ENCODE measurements around the gene DAND5. TPM values are rescaled to one million over a fixed set of nuclear protein-coding genes. Genes with fewer than 3 reads are reported as not detected.

The DAND5 gene
- total and polyA plus RNA-seq, 10 of the 15 experiments (the other 5 are each of a cell fraction or from before 2014, with no cell fraction given) = 0.06 to 0.15 (median 0.12) TPM; not detected in 5

DNA sequence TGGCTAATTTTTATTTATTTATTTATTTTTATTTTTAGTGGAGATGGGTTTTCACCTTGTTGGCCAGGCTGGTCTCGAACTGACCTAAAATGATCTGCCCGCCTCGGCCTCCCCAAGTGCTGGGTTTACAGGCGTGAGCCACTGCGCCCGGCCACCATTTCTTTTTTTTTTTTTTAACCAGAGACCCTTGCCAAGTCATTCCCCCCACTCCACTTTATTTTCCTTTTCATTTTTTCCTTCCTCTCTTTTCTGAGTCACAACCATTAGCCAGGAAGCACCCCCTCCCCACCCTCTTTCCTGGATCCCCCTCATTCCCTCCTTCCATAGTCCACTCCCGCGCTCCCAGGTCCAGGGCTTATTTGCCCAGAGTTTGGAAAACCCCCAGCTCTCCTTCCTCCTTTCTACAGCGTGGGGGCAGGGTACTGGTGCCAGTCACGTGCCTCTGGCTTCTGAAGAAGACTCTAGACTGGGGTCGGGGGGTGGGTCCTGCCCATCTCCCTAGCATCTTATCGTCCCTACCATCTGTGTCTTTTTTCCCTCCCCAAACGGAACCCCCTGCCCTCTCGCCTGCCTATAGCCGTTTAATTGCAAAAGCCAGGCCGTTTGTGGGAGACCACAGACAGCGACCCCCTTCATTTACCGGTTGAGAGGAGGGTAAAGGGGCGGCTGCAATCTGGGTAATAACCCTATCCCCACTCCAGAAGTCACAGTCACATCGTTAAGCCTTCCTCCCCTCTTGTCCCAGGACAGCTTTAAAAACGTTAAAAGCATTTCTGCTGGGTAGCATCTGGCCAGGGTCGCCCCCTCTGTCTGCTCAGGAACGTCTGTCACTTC lies 32.1 kb upstream of the DAND5 start (continued):
- TF ChIP-seq TCF7 (IDR thresholded peaks at IDR 0.05; ENCODE audit: borderline replicate concordance) (no peak), CBX3 (IDR thresholded peaks at IDR 0.05; ENCODE audit: borderline replicate concordance, low read depth) (no peak)

DNA sequence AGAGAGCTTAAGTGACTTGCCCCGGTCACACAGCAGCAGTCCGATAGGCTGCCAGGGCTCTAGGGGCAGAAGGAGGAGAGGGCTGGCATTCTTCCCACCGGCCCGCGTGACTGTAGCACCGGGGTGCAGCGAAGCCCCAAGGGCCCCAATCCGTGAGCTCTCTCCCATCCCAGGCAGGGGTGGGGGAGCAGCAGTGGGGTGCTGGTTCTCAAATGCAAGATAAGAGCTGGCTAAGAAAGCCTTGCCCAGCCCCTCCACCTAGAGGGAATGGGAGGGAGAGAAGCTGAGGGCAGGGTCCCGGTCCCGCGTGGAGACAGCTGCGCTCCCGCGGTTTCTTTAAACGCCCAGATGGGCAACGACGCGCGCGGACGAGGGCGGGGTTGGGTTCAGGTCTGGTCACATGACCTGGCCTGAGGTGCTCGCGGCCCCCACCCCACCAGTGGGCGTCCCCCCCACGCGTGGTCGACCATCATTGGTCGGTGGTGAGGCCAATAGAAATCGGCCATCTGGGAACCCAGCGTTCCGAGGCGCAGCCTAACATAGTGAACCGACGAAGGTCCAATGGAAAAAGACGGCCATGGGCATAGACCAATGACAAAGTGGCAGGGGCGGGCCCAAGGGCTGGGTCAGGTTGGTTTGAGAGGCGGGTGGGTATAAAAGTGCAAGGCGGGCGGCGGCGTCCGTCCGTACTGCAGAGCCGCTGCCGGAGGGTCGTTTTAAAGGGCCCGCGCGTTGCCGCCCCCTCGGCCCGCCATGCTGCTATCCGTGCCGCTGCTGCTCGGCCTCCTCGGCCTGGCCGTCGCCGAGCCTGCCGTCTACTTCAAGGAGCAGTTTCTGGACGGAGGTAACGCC lies 31.2 kb upstream of the DAND5 start, which contains the start of gene CALR:
CALR (plus strand) TSS at position 683 of the 852 bp plus-strand sequence; CDS start at position 754, 71 bp downstream.
- DNase-seq (ENCODE audit: low read depth, low spot score) = peak; percentile 97
- POLR2A ChIA-PET = interaction anchor here (0.5 to 3.1 kb wide), 11 partner anchors 16 to 853 kb away, joined by 3 to 13 read pairs (median 4); partner anchors contain the start of genes DNASE2, GADD45GIP1 and GCDH
- TF ChIP-seq SIX5 (IDR thresholded peaks at IDR 0.05; ENCODE audit: low read depth, low read length, severe bottlenecking) (peak; percentile 18), SMAD1 (IDR thresholded peaks at IDR 0.05; ENCODE audit: low read depth, partially characterized antibody) (peak; percentile 69), CHD4 (IDR thresholded peaks at IDR 0.05) (no peak), MEF2A (IDR thresholded peaks at IDR 0.05; ENCODE audit: insufficient read depth, low read depth, low read length) (0 out of 2 replicates have a peak, but pooled peaks have one; percentile 54), CREM (IDR thresholded peaks at IDR 0.05; ENCODE audit: low read depth) (peak; percentile 53), STAT1 (conservative IDR thresholded peaks at IDR 0.05) (peak; percentile 77; the same call in 1 of the 2 replicates), GATAD2B (conservative IDR thresholded peaks at IDR 0.05; ENCODE audit: low read depth) (peak; percentile 88), ZNF384 (IDR thresholded peaks at IDR 0.05; ENCODE audit: borderline replicate concordance, low read depth, low read length) (no peak)
- TF ChIP-seq, protein P1, sequence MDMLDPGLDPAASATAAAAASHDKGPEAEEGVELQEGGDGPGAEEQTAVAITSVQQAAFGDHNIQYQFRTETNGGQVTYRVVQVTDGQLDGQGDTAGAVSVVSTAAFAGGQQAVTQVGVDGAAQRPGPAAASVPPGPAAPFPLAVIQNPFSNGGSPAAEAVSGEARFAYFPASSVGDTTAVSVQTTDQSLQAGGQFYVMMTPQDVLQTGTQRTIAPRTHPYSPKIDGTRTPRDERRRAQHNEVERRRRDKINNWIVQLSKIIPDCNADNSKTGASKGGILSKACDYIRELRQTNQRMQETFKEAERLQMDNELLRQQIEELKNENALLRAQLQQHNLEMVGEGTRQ (IDR thresholded peaks at IDR 0.05; ENCODE audit: borderline replicate concordance, low read depth, low read length) = peak; percentile 68
- TF ChIP-seq, protein P2, sequence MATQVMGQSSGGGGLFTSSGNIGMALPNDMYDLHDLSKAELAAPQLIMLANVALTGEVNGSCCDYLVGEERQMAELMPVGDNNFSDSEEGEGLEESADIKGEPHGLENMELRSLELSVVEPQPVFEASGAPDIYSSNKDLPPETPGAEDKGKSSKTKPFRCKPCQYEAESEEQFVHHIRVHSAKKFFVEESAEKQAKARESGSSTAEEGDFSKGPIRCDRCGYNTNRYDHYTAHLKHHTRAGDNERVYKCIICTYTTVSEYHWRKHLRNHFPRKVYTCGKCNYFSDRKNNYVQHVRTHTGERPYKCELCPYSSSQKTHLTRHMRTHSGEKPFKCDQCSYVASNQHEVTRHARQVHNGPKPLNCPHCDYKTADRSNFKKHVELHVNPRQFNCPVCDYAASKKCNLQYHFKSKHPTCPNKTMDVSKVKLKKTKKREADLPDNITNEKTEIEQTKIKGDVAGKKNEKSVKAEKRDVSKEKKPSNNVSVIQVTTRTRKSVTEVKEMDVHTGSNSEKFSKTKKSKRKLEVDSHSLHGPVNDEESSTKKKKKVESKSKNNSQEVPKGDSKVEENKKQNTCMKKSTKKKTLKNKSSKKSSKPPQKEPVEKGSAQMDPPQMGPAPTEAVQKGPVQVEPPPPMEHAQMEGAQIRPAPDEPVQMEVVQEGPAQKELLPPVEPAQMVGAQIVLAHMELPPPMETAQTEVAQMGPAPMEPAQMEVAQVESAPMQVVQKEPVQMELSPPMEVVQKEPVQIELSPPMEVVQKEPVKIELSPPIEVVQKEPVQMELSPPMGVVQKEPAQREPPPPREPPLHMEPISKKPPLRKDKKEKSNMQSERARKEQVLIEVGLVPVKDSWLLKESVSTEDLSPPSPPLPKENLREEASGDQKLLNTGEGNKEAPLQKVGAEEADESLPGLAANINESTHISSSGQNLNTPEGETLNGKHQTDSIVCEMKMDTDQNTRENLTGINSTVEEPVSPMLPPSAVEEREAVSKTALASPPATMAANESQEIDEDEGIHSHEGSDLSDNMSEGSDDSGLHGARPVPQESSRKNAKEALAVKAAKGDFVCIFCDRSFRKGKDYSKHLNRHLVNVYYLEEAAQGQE (IDR thresholded peaks at IDR 0.05; ENCODE audit: low read depth, low read length) = no peak
- TF ChIP-seq, protein P3, sequence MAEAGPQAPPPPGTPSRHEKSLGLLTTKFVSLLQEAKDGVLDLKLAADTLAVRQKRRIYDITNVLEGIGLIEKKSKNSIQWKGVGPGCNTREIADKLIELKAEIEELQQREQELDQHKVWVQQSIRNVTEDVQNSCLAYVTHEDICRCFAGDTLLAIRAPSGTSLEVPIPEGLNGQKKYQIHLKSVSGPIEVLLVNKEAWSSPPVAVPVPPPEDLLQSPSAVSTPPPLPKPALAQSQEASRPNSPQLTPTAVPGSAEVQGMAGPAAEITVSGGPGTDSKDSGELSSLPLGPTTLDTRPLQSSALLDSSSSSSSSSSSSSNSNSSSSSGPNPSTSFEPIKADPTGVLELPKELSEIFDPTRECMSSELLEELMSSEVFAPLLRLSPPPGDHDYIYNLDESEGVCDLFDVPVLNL (IDR thresholded peaks at IDR 0.05; ENCODE audit: low read depth, low read length) = peak; percentile 88

More for the DNA sequence above, 31.2 kb upstream of the DAND5 start, which contains the start of gene CALR:
- no TSS peak for BruUV-seq (replicated peaks)
- ChIA-PET RAD21 (ENCODE audit: unreplicated experiment) (interaction anchor here (1.1 to 1.8 kb wide), 4 partner anchors 27 to 47 kb away, joined by 3 to 8 read pairs (median 5); partner anchors contain the start of gene GCDH), SMC1A (ENCODE audit: uncharacterized antibody, unreplicated experiment) (interaction anchor here (0.7 to 1.8 kb wide), 7 partner anchors 10 to 56 kb away, joined by 3 to 9 read pairs (median 4); partner anchors contain the start of gene GCDH), CTCF (interaction anchor here (0.9 to 1.6 kb wide), 6 partner anchors 26 to 161 kb away, joined by 3 to 9 read pairs (median 4); no protein-coding TSS in a partner anchor)
- Histone ChIP-seq H3K4me2 (ENCODE audit: control insufficient read depth, insufficient read depth) (peak within 1 kb of the TSS; percentile 100), H3K27me3 (replicated peaks in 1 of 2; ENCODE audit: control insufficient read depth in 2 of 2, insufficient read depth in 2 of 2, low read length in 1 of 2) (no peaks in the 10 kb centered on the region), H3K9me3 (replicated peaks; ENCODE audit: control insufficient read depth, insufficient read depth, low read length) (no peaks in the 10 kb centered on the region), H2AFZ (ENCODE audit: control insufficient read depth, low read depth, low read length) (peak within 1 kb of the TSS; percentile 86), H4K20me1 (ENCODE audit: control insufficient read depth, insufficient read depth) (peaks cover 12% of the 10 kb centered on the region; the same call in 1 of the 2 replicates), H3K4me1 (ENCODE audit: control insufficient read depth, insufficient read depth, low read length) (peaks cover 46% of the 10 kb centered on the region), H3K79me2 (ENCODE audit: control insufficient read depth, insufficient read depth, low read length) (peaks cover 50% of the 10 kb centered on the region), H3K9ac (ENCODE audit: control insufficient read depth, insufficient read depth, low read length) (peak within 1 kb of the TSS; percentile 99), H3K4me3 (peak within 1 kb of the TSS; percentile 90), H3K36me3 (ENCODE audit: control insufficient read depth in 2 of 2, insufficient read depth in 2 of 2, low read length in 1 of 2) (peaks cover 13 to 32% of the 10 kb centered on the region in 2 experiments), H3K27ac (ENCODE audit: control insufficient read depth, insufficient read depth) (peak within 1 kb of the TSS; percentile 89)
- intact Hi-C loops (cut with micrococcal nuclease; ENCODE audit: unreplicated experiment) = loop anchor here (1.0 to 5.0 kb wide), 2 partner anchors 53 to 151 kb away; no protein-coding TSS in a partner anchor
- peak; percentile 92 for ATAC-seq
- in situ Hi-C loops (cut with MboI) = no loop called here
- FAIRE-seq = peak; percentile 94
- WGBS (ENCODE audit: insufficient coverage, insufficient replicate concordance, low lambda C conversion rate, missing lambda C conversion rate) = under 1% methylated on average over 63 of the region's 63 CpGs

All from GM12878 (cell line).